A673 (cell line): ENCODE data around the gene KRTAP4-16.

Experiments used
- CTCF ChIP-seq: fragments of 300-800, 200-600 bp; sonication (generic); conservative IDR thresholded peaks from 2 replicates; pipeline ENCODE4 v1.5.1; 2017; ENCODE audit warnings: low read depth, mild to moderate bottlenecking, antibody characterized with exemption, low read length, moderate library complexity, mixed read lengths
- EZH2 ChIP-seq: fragments of 200-600 bp; sonication (generic); IDR thresholded peaks from 2 replicates; pipeline ENCODE4 v1.6.1; 2017; ENCODE audit warnings: borderline replicate concordance, low read depth, mild to moderate bottlenecking, mixed read lengths, antibody characterized with exemption, low read length; ENCODE audit not compliant: poor library complexity, severe bottlenecking

GRCh38 chr17:41060052-41060604 is 41.9 kb downstream of the KRTAP4-16 start, which contains the start of gene KRTAP2-3:
- TF ChIP-seq EZH2 (no peak), CTCF (no peak)
